Measurements from ENCODE around the gene CHRNA4.

DNA sequence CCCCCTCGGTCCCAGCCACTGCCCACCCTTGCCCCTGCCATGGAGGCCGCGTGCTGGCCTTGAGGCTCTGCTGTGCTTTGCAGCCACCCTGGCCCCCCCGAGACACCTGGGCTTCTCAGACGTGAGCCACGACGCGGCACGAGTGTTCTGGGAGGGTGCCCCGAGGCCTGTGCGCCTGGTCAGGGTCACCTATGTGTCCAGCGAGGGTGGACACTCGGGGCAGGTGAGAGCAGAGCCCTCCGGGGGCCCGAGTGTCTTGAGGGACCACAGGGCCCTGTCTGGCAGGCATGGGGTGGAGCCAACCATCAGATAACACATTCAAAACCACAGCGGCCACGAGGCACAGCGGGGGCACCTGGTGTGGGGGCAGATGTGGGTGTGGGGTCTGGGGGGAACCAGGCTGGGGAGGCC is 49.3 kb downstream of the CHRNA4 start:
- no peak for TF ChIP-seq POLR2A (IDR thresholded peaks at IDR 0.05; ENCODE audit: low read depth, low read length)
- TF ChIP-seq, protein P1, sequence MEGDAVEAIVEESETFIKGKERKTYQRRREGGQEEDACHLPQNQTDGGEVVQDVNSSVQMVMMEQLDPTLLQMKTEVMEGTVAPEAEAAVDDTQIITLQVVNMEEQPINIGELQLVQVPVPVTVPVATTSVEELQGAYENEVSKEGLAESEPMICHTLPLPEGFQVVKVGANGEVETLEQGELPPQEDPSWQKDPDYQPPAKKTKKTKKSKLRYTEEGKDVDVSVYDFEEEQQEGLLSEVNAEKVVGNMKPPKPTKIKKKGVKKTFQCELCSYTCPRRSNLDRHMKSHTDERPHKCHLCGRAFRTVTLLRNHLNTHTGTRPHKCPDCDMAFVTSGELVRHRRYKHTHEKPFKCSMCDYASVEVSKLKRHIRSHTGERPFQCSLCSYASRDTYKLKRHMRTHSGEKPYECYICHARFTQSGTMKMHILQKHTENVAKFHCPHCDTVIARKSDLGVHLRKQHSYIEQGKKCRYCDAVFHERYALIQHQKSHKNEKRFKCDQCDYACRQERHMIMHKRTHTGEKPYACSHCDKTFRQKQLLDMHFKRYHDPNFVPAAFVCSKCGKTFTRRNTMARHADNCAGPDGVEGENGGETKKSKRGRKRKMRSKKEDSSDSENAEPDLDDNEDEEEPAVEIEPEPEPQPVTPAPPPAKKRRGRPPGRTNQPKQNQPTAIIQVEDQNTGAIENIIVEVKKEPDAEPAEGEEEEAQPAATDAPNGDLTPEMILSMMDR (conservative IDR thresholded peaks at IDR 0.05; ENCODE audit: low read depth, low read length) = no peak
- no peak for TF ChIP-seq CEBPB (IDR thresholded peaks at IDR 0.05; ENCODE audit: low read depth, low read length)
- no peak for TF ChIP-seq RAD21 (IDR thresholded peaks at IDR 0.05; ENCODE audit: low read length)
- TF ChIP-seq BHLHE40 (IDR thresholded peaks at IDR 0.05; ENCODE audit: low read depth, low read length) = no peak
- TF ChIP-seq RCOR1 (IDR thresholded peaks at IDR 0.05; ENCODE audit: insufficient replicate concordance, low read length) = no peak
- TF ChIP-seq MXI1 (IDR thresholded peaks at IDR 0.05; ENCODE audit: borderline replicate concordance, low read depth, low read length) = no peak
- no peak for TF ChIP-seq MAZ (IDR thresholded peaks at IDR 0.05; ENCODE audit: borderline replicate concordance, low read depth, low read length)
- TF ChIP-seq FOS (IDR thresholded peaks at IDR 0.05; ENCODE audit: low read depth, low read length) = no peak
- TF ChIP-seq RFX5 (IDR thresholded peaks at IDR 0.05; ENCODE audit: low read depth, low read length) = no peak
- no peak for TF ChIP-seq NFE2L2 (IDR thresholded peaks at IDR 0.05; ENCODE audit: low read depth, low read length)
